ENCODE measurements around the gene SPC24. TPM values are rescaled to one million over a fixed set of nuclear protein-coding genes. Genes with fewer than 3 reads are reported as not detected.
"Not testable (repeated sequence)": the region's sequence is repeated elsewhere in the genome, so short reads cannot be mapped to it uniquely, and the experiment has no call there.

Gene SPC24
- total RNA-seq, 1 experiment from 2014 or later: 59.2 TPM

DNA sequence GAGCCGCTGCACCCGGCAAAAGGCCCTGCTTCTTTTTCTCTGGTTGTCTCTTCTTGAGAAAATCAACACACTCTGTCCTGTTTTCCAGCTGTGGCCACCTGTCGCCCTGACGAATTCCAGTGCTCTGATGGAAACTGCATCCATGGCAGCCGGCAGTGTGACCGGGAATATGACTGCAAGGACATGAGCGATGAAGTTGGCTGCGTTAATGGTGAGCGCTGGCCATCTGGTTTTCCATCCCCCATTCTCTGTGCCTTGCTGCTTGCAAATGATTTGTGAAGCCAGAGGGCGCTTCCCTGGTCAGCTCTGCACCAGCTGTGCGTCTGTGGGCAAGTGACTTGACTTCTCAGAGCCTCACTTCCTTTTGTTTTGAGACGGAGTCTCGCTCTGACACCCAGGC is 49.1 kb downstream of the SPC24 start:
- Histone ChIP-seq H3K4me2 (no peak overlapping the region), H3F3A (ENCODE audit: insufficient read depth, low read depth) (peaks cover 88% of the 10 kb centered on the region), H3K79me2 (ENCODE audit: low read depth) (peaks cover 66% of the 10 kb centered on the region), H3K27me3 (ENCODE audit: insufficient read depth, low read depth) (no peaks in the 10 kb centered on the region), H3K27ac (no peak overlapping the region), H3K4me3 (no peak overlapping the region), H2AFZ (no peak overlapping the region), H3K9me2 (ENCODE audit: insufficient read depth) (no peaks in the 10 kb centered on the region), H3K36me3 (ENCODE audit: low read depth) (peaks cover 80% of the 10 kb centered on the region), H3K4me1 (replicated peaks; ENCODE audit: insufficient read depth) (no peaks in the 10 kb centered on the region), H3K9me3 (ENCODE audit: insufficient read depth, low read depth) (no peaks in the 10 kb centered on the region), H4K20me1 (ENCODE audit: insufficient read depth) (peaks cover 92% of the 10 kb centered on the region)
- TF ChIP-seq, protein P1, sequence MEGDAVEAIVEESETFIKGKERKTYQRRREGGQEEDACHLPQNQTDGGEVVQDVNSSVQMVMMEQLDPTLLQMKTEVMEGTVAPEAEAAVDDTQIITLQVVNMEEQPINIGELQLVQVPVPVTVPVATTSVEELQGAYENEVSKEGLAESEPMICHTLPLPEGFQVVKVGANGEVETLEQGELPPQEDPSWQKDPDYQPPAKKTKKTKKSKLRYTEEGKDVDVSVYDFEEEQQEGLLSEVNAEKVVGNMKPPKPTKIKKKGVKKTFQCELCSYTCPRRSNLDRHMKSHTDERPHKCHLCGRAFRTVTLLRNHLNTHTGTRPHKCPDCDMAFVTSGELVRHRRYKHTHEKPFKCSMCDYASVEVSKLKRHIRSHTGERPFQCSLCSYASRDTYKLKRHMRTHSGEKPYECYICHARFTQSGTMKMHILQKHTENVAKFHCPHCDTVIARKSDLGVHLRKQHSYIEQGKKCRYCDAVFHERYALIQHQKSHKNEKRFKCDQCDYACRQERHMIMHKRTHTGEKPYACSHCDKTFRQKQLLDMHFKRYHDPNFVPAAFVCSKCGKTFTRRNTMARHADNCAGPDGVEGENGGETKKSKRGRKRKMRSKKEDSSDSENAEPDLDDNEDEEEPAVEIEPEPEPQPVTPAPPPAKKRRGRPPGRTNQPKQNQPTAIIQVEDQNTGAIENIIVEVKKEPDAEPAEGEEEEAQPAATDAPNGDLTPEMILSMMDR (conservative IDR thresholded peaks at IDR 0.05): no peak
- no peak for TF ChIP-seq EZH2 (IDR thresholded peaks at IDR 0.05; ENCODE audit: low read depth)
- intact Hi-C loops (cut with micrococcal nuclease; ENCODE audit: unreplicated experiment): no loop called here
- BruUV-seq (replicated peaks): no TSS peak
- POLR2A ChIA-PET (ENCODE audit: unreplicated experiment): no interaction called here
- DNase-seq: no peak
- CTCF ChIA-PET: no interaction called here

DNA sequence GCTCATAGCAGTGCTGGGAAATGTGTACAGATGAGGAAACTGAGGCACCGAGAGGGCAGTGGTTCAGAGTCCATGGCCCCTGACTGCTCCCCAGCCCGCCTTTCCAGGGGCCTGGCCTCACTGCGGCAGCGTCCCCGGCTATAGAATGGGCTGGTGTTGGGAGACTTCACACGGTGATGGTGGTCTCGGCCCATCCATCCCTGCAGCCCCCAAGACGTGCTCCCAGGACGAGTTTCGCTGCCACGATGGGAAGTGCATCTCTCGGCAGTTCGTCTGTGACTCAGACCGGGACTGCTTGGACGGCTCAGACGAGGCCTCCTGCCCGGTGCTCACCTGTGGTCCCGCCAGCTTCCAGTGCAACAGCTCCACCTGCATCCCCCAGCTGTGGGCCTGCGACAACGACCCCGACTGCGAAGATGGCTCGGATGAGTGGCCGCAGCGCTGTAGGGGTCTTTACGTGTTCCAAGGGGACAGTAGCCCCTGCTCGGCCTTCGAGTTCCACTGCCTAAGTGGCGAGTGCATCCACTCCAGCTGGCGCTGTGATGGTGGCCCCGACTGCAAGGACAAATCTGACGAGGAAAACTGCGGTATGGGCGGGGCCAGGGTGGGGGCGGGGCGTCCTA is 50.5 kb downstream of the SPC24 start:
- Histone ChIP-seq H3K4me2 (no peak overlapping the region), H3K4me1 (replicated peaks; ENCODE audit: insufficient read depth) (no peaks in the 10 kb centered on the region), H3K9me3 (ENCODE audit: insufficient read depth, low read depth) (no peaks in the 10 kb centered on the region), H3K36me3 (ENCODE audit: low read depth) (peaks cover 78% of the 10 kb centered on the region), H2AFZ (no peak overlapping the region), H3K9me2 (ENCODE audit: insufficient read depth) (no peaks in the 10 kb centered on the region), H3F3A (ENCODE audit: insufficient read depth, low read depth) (peaks cover 86% of the 10 kb centered on the region), H4K20me1 (ENCODE audit: insufficient read depth) (peaks cover 89% of the 10 kb centered on the region), H3K79me2 (ENCODE audit: low read depth) (peaks cover 67% of the 10 kb centered on the region), H3K27ac (no peak overlapping the region), H3K27me3 (ENCODE audit: insufficient read depth, low read depth) (no peaks in the 10 kb centered on the region), H3K4me3 (no peak overlapping the region)
- intact Hi-C loops (cut with micrococcal nuclease; ENCODE audit: unreplicated experiment): no loop called here
- TF ChIP-seq, protein P1 (conservative IDR thresholded peaks at IDR 0.05): no peak
- no peak for TF ChIP-seq EZH2 (IDR thresholded peaks at IDR 0.05; ENCODE audit: low read depth)
- ChIA-PET CTCF (interaction anchor here (0.5 kb wide), 1 partner anchor 165 kb away, joined by 8 read pairs; no protein-coding TSS in a partner anchor), POLR2A (ENCODE audit: unreplicated experiment) (no interaction called here)
- DNase-seq: no peak
- BruUV-seq (replicated peaks): no TSS peak

DNA sequence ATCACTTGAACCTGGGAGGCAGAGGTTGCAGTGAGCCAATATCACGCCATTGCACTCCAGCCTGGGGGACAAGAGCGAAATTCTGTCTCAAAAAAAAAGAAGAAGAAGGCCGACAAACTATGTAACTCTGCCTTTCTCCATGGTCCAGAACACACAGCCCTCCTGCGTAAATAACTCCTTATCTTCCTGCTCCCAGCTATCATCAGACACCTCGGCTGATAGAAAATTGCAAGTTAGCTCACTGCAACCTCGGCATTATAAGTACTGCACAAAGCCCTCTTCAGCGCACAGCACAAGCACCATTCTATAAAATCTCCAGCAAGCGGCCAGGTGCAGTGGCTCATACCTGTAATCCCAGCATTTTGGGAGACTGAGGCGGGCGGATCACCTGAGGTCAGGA is 51.9 kb downstream of the SPC24 start:
- peaks cover 88% of the 10 kb centered on the region for H3F3A ChIP-seq (ENCODE audit: insufficient read depth, low read depth)
- DNase-seq; H3K4me1 ChIP-seq (replicated peaks; ENCODE audit: insufficient read depth); intact Hi-C loops (cut with micrococcal nuclease; ENCODE audit: unreplicated experiment); H2AFZ ChIP-seq; H3K4me2 ChIP-seq; H3K27ac ChIP-seq; H3K9me3 ChIP-seq (ENCODE audit: insufficient read depth, low read depth); BruUV-seq (replicated peaks); H3K4me3 ChIP-seq; H3K9me2 ChIP-seq (ENCODE audit: insufficient read depth); H3K27me3 ChIP-seq (ENCODE audit: insufficient read depth, low read depth); POLR2A ChIA-PET (ENCODE audit: unreplicated experiment): not testable (repeated sequence)
- CTCF ChIA-PET: interaction anchor here (0.6 kb wide), 1 partner anchor 14 kb away, joined by 4 read pairs; no protein-coding TSS in a partner anchor
- peaks cover 92% of the 10 kb centered on the region for H4K20me1 ChIP-seq (ENCODE audit: insufficient read depth)
- peaks cover 74% of the 10 kb centered on the region for H3K79me2 ChIP-seq (ENCODE audit: low read depth)
- peaks cover 82% of the 10 kb centered on the region for H3K36me3 ChIP-seq (ENCODE audit: low read depth)

DNA sequence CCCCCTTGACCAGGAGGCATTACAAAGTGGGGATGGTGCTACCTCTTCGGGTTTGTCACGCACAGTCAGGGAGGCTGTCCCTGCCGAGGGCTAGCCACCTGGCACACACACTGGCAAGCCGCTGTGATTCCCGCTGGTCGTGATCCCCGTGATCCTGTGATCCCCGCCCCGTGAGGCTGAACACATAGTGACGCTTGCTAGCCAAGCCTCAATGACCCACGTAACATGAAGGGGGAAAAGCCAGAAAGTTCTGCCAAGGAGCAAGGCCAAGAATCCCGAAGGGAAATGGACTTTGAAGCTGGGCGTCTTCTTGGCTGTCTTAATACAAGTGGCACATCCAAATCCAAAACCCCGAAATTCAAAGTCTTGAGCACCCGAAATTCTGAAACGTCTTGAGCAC is 52.6 kb downstream of the SPC24 start:
- H3K9me2 ChIP-seq (ENCODE audit: insufficient read depth): no peaks in the 10 kb centered on the region
- peaks cover 84% of the 10 kb centered on the region for H3K36me3 ChIP-seq (ENCODE audit: low read depth)
- no peak overlapping the region for H3K27ac ChIP-seq
- no peaks in the 10 kb centered on the region for H3K4me1 ChIP-seq (replicated peaks; ENCODE audit: insufficient read depth)
- H3K4me3 ChIP-seq: no peak overlapping the region
- H4K20me1 ChIP-seq (ENCODE audit: insufficient read depth): peaks cover 94% of the 10 kb centered on the region
- DNase-seq: no peak
- ChIA-PET CTCF (no interaction called here), POLR2A (ENCODE audit: unreplicated experiment) (no interaction called here)
- BruUV-seq (replicated peaks): no TSS peak
- H3K27me3 ChIP-seq (ENCODE audit: insufficient read depth, low read depth): no peaks in the 10 kb centered on the region
- no peaks in the 10 kb centered on the region for H3K9me3 ChIP-seq (ENCODE audit: insufficient read depth, low read depth)
- no peak overlapping the region for H3K4me2 ChIP-seq
- intact Hi-C loops (cut with micrococcal nuclease; ENCODE audit: unreplicated experiment): no loop called here
- peaks cover 77% of the 10 kb centered on the region for H3K79me2 ChIP-seq (ENCODE audit: low read depth)
- no peak for TF ChIP-seq EZH2 (IDR thresholded peaks at IDR 0.05; ENCODE audit: low read depth)
- TF ChIP-seq, protein P1 (conservative IDR thresholded peaks at IDR 0.05): no peak
- H3F3A ChIP-seq (ENCODE audit: insufficient read depth, low read depth): peaks cover 88% of the 10 kb centered on the region
- H2AFZ ChIP-seq: no peak overlapping the region

All from PC-9 (cell line).